NCI-H748 (cell line): ENCODE results near the gene PXT1.
"Not testable (repeated sequence)": the region's sequence is repeated elsewhere in the genome, so short reads cannot be mapped to it uniquely, and the experiment has no call there.

Experiments used
- DNase-seq: peaks from one replicate; lab custom pipeline; 2025; ENCODE audit not compliant: unreplicated experiment; lab: John Stamatoyannopoulos, UW

Gene PXT1

GRCh38 chr6:36371211-36371610, 71.4 kb downstream of the PXT1 start:
- no peak for DNase-seq

DNA sequence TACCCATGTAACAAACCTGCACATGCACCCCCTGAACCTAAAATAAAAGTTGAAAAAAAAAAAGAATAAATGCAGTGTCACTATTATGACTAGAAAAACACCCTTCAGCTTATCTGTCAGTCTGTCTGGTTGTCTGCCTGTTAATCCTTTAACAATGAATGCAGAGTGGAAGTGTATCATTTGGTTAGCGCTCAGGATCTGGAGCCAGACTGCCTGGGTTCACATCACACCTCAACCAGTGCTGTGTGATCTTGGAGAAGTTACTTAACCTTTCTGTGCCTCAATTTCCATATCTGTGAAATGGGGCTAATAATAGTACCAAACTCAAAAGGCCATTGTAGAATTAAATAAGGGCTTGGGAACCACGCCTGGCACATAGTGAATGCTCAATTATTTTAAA, 72.0 kb downstream of the PXT1 start:
- DNase-seq, result no peak

DNA sequence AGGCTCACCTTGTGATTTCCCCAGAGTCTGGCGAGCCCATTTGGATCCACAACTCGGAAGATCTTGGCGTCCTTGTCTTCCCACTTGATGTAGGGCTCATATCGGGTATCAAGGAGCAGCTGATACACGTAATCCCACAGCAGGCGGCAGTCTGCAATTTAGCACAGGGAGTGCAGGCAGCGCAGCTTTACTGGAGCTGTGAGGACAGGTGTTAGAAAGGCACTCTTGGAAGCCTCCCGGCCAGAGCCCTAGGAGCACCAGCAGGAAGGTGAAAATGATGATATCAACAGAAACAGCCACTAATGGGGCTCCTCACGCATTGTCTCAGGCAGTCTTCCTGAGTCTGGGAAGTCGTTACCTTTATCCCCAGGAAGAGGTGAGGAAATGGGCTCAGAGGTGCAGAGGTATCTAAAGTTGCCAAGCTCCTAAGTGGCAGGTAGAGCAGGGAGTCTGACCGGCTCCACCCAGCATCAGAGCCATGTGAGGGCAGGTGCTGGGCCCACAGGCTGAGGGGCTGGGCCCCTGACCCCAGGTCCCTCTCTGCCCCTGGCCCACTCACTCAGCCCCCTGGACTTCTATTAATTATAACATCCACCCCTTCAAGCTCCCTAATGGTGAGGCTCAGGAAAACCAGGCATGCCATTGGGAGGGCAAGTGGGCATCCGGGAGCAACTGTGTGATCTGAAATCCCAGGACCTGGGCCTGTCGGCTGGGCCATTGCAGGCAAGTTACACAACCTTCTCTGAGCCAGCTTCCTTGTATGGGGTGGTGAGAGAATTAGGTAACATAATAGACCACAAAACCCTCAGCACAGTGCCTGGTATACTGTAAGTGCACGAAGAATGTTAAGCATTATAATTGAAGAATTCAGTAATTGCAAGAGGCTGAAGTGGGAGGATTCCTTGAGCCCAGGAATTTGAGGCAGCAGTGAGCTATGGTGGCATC, 73.5 kb downstream of the PXT1 start:
- peak; percentile 29 for DNase-seq

- DNase-seq, result no peak
These were observed 74.2 kb downstream of the PXT1 start for GRCh38 chr6:36368421-36368820.

- no peak for DNase-seq
These were observed 74.9 kb downstream of the PXT1 start for GRCh38 chr6:36367743-36368142.

DNA sequence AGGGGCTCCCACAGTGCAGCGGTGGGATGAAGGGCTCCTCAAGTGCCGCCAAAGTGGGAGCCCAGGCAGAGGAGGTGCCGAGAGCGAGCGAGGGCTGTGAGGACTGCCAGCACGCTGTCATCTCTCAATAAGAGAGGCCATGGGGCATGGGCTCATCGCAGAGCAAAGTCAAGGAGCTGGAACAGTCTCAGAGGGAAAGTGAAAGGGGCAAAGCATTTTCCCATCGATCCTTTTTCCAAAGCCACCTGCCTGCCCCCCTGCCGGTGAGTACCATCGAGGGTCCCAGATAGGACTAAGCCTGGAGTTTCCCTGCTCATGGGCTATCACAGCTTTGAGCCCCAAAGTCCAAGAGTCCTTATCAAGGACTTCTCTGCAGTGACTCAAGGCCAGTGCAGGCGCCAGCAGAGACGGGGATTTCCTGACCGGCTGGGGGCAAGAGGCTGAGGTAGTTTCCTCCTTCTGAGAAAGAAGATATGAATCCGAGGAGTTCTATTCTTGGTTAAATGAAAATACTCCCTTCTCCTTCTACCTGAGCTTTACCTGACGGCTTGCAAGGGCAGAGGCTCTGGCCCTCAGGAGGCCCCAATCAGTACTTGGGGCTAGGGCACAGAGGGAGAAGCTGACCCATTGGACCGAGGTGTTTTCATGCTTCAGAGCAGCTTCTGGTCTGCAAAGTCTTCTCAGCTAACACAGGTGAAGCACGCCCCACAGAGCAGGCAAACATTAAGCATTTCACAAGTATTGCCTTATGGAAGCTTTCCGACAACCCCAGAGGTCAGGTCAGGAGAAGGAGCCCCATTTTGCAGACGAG, 77.8 kb downstream of the PXT1 start:
- no peak for DNase-seq

DNA sequence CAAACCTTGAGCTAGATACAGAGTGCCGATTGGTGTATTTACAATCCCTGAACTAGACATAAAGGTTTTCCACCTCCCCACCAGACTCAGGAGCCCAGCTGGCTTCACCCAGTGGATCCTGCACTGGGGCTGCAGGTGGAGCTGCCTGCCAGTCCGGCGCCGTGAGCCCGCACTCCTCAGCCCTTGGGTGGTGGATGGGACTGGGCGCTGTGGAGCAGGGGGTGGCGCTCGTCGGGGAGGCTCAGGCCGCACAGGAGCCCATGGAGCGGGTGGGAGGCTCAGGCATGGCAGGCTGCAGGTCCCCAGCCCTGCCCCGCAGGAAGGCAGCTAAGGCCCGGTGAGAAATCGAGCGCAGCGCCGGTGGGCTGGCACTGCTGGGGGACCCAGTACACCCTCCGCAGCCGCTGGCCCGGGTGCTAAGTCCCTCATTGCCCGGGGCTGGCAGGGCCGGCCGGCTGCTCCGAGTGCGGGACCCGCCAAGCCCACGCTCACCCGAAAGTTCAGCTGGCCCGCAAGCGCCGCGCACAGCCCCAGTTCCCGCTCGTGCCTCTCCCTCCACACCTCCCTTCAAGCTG, 78.5 kb downstream of the PXT1 start:
- DNase-seq, result not testable (repeated sequence)

DNA sequence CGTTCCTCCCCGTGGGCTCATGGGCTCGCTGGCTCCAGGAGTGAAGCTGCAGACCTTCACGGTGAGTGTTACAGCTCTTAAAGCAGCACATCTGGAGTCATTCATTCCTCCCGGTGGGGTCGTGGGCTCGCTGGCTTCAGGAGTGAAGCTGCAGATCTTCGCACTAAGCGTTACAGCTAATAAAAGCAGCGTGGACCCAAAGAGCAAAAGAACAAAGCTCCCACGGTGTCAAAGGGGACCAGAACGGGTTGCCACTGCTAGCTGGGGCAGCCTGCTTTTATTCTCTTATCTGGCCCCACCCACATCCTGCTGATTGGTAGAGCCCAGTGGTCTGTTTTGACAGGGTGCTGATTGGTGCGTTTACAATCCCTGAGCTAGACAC, 79.3 kb downstream of the PXT1 start:
- not testable (repeated sequence) for DNase-seq

DNA sequence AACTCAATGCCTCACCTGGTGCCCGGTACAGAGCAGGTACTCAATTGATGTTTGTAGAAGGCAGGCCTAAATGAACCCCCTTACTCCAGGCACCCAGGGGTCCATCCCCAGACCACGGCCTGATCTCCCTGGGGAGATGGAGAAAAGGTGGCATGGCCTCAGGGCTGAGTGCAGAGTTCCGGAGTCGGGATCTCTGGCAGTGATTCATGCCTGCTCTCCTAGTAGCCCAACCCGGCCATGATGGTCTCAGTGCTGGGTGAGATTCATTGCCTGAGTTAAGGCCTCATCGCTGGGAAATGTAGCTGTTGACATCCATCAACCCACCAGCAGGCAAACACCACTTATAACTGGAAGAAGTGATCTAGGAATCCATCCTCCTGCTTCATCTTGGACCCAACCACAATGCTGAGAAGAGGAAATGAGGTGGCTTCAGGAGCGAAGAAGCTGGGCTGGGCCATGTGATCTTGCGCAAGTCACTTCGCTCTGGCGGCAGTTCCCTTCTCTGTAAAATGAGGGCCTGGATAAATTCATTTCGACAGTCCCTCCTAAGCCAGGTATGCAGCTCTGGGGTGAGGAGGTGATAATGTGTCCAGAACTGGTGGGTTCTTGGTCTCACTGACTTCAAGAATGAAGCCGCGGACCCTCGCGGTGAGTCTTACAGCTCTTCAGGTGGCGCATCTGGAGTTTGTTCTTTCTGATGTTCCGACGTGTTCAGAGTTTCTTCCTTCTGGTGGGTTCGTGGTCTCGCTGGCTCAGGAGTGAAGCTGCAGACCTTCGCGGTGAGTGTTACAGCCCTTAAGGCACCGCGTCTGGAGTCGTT, 79.9 kb downstream of the PXT1 start:
- DNase-seq, result no peak

DNA sequence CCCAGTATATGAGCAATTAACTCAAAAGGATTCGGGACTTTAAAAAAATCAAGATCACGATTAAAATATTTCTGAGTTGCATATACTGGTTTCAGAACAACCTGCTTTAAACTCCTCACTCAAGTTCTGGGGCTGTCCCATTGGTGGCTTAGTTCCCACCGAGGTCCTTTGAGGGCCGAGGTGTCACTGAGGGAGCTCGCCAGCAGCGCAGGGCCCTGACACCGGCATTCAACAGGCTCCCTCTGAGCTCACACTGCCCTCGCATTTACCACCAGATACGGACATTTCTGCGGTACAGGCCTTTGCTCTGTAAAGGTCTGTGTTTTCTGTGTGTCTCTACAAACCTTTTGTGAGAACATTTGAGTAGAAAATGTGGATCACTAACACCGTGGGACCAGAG, 81.6 kb downstream of the PXT1 start:
- no peak for DNase-seq

- DNase-seq, result peak; percentile 84
These were observed 82.2 kb downstream of the PXT1 start for GRCh38 chr6:36360241-36361054.

DNA sequence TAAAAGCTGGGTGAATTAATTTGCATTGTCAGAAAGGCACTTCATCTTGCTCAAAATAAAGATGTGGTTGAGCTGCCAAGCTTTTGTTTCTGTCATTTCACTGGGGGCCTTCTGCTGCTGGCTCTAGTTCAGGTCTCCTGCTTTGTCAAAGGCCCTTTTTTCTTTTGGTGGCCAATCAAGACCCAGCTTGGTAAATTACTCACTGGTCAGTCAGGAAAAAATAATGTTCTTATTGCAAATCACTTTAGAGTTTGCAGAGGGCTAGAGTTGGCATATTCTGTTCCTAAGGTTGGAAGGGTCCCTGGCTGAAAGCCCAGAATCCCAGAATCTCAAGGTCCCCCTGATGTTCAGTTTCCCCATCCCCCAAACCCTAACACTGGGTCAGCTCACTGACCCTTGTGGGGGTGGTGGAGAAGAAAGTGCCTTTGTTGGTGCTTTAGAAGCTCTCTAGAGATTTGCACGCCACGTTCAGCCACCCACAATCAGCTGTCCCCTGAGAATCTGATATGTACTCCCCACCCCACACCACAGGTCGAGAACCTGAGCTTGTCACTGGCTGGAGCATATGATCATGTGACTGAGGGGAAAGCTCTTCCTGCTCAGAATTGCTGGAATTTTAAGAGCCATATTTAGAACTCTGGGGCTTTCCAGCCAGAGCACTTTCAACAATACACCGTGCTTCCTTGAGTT, 84.3 kb downstream of the PXT1 start:
- no peak for DNase-seq

DNA sequence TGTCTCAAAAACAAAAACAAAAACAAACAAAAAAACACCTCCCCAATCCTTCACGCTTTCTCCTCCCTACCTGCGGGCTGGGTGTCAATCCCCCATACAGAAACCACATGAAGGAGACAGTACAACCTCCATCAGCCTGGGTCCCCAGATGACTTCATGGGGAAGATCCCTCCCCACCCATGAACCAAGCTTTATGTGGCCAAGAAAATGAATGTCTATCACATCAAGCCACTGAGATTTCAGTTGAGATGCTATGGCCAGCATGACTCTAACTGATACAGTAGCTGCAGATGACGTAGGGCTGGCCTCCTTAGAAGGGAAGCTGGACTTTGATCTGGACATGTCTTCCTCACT, 84.8 kb downstream of the PXT1 start:
- DNase-seq, result no peak

GRCh38 chr6:36355819-36356218, 86.8 kb downstream of the PXT1 start:
- no peak for DNase-seq

- no peak for DNase-seq
These were observed 89.2 kb downstream of the PXT1 start for GRCh38 chr6:36353411-36353915.

DNA sequence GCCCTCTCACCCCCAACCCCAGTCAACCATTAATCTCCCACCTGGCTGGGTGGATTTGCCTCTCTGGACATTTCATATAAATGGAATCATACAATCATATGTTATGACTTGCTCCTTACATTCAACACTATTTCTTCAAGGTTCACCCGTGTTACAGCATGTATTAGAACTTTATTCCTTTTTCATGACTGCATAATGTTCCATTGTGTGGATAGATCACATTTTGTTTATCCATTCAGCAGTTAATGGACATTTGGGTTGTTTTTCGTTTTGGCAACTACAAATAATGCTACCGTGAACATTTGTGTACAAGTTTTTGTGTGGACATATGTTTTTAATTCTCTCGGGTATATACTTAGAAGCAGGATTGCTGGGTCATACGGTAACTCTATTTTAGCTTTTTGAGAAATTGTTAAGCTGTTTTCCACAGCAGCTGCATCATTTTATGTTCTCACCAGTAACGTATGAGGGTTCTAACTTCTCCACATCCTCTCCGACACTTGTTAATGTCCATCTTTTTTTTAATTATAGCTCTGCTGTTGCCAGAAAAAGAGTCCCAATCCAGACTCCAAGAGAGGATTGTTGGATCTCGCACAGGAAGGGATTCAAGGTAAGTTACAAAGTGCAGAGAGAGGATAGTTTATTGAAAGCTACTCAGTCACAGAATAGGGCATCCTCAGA, 90.0 kb downstream of the PXT1 start:
- DNase-seq, result no peak

- DNase-seq, result peak; percentile 35
These were observed 91.7 kb downstream of the PXT1 start for GRCh38 chr6:36350681-36351571.

- no peak for DNase-seq
These were observed 92.6 kb downstream of the PXT1 start for GRCh38 chr6:36350082-36350481.
